Measurements from ENCODE around the gene AFF4. TPM values are rescaled to one million over a fixed set of nuclear protein-coding genes. Genes with fewer than 3 reads are reported as not detected.
"Not testable (repeated sequence)": the region's sequence is repeated elsewhere in the genome, so short reads cannot be mapped to it uniquely, and the experiment has no call there.

AFF4 gene
- polyA plus RNA-seq, 1 experiment: 62.3 TPM

GRCh38 chr5:132953710-132954109 lies 9.7 kb downstream of the AFF4 start:
- Histone ChIP-seq H3K27me3 (ENCODE audit: control insufficient read depth, insufficient read depth, low read length) (no peaks in the 10 kb centered on the region), H3K4me3 (ENCODE audit: low read depth, low read length) (no peak overlapping the region), H3K27ac (ENCODE audit: low read depth, low read length) (no peak overlapping the region), H3K9me3 (ENCODE audit: control insufficient read depth, insufficient read depth, low read length) (no peaks in the 10 kb centered on the region)
- CTCF ChIA-PET: no interaction called here
- POLR2A ChIA-PET: interaction anchor here (1.5 kb wide), 1 partner anchor 10 kb away, joined by 4 read pairs; the partner anchor contains the start of gene AFF4
- no peak for DNase-seq (ENCODE audit: low read depth, low spot score)
- no peak for TF ChIP-seq CTCF (IDR thresholded peaks at IDR 0.05; ENCODE audit: low read depth, low read length)

DNA sequence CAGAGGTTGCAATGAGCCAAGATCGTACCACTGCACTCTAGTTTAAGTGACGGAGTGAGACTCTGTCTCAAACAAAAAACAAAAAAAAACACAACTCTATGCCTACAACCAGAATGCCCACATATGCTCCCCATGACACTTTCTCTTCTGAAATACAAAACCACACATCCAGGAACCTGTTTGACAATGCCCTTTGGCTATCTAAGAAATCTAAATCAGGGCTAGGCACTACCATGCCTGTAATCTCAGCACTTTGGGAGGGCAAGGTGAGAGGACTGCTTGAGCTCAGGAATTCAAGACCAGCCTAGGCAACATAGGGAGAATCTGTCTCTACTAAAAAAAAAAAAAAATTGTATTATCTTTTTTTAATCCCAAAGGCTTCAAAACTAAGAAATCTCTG lies 10.6 kb downstream of the AFF4 start:
- CTCF ChIA-PET: no interaction called here
- H3K27ac ChIP-seq (ENCODE audit: low read depth, low read length): no peak overlapping the region
- POLR2A ChIA-PET: no interaction called here
- TF ChIP-seq CTCF (IDR thresholded peaks at IDR 0.05; ENCODE audit: low read depth, low read length): no peak
- DNase-seq (ENCODE audit: low read depth, low spot score): no peak
- no peaks in the 10 kb centered on the region for H3K27me3 ChIP-seq (ENCODE audit: control insufficient read depth, insufficient read depth, low read length)
- no peak overlapping the region for H3K4me3 ChIP-seq (ENCODE audit: low read depth, low read length)
- no peaks in the 10 kb centered on the region for H3K9me3 ChIP-seq (ENCODE audit: control insufficient read depth, insufficient read depth, low read length)

DNA sequence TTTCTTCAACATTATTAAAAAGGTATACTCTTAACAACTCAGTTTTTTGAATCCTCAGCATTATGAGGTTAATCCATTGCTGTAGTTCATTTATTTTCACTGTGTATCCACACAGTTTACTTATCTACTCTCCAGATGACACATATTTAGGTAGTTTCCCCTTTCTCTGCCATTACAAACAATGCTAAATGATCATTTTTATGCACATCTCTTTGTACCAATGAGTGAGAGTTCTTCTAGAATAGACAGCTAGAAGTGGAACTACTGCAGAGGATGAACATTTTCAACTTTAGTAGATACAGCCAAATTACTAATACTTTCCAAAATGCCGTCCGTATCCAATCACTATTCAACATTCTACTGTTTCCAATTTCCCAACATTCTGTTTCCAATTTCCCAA lies 11.5 kb downstream of the AFF4 start:
- H3K9me3 ChIP-seq (ENCODE audit: control insufficient read depth, insufficient read depth, low read length): no peaks in the 10 kb centered on the region
- H3K27ac ChIP-seq (ENCODE audit: low read depth, low read length): no peak overlapping the region
- no peak overlapping the region for H3K4me3 ChIP-seq (ENCODE audit: low read depth, low read length)
- POLR2A ChIA-PET: no interaction called here
- CTCF ChIA-PET: no interaction called here
- no peak for DNase-seq (ENCODE audit: low read depth, low spot score)
- H3K27me3 ChIP-seq (ENCODE audit: control insufficient read depth, insufficient read depth, low read length): no peaks in the 10 kb centered on the region
- no peak for TF ChIP-seq CTCF (IDR thresholded peaks at IDR 0.05; ENCODE audit: low read depth, low read length)

DNA sequence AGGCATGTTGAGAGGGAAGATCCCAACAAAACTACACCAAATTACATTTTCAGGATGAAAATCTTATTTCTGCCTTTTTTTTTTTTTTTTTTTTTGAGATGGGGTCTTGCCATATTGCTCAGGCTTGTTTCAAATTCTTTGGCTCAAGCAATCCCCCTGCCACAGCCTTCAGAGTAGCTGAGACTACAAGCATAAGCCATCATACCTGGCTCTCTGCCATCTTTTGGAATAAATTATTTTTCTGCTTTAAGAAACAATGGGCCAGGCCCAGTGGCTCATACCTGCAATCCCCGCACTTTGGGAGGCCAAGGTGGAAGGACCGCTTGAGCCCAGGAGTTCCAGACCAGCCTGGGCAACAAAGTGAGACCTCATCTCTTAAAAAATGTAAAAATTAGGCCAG lies 14.3 kb downstream of the AFF4 start:
- POLR2A ChIA-PET: interaction anchor here (0.6 kb wide), 1 partner anchor 78 kb away, joined by 3 read pairs; no protein-coding TSS in a partner anchor
- Histone ChIP-seq H3K9me3 (ENCODE audit: control insufficient read depth, insufficient read depth, low read length) (no peaks in the 10 kb centered on the region), H3K27me3 (ENCODE audit: control insufficient read depth, insufficient read depth, low read length) (no peaks in the 10 kb centered on the region), H3K27ac (ENCODE audit: low read depth, low read length) (no peak overlapping the region), H3K4me3 (ENCODE audit: low read depth, low read length) (no peak overlapping the region)
- TF ChIP-seq CTCF (IDR thresholded peaks at IDR 0.05; ENCODE audit: low read depth, low read length): no peak
- CTCF ChIA-PET: interaction anchor here (0.7 kb wide), 1 partner anchor 102 kb away, joined by 4 read pairs; the partner anchor contains the start of gene HSPA4
- no peak for DNase-seq (ENCODE audit: low read depth, low spot score)

DNA sequence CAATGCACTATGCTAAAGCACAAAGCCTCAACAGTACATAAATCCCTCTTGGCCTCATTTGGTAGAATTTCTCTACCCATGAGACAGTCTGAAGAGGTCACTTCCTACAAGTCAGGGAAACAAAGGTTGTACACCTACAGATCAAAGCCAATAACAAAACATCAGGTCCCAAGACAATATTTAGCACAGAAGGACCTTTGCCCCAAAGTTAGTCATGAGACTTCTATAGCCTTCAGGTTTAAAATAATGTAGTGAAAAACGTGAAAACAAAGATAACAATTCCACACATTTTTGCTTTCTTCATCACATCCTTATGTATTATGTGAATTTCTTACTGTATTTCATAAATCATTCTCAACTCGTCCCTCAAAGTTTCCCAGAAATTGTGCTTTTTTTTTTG lies 15.8 kb downstream of the AFF4 start:
- H3K27me3 ChIP-seq (ENCODE audit: control insufficient read depth, insufficient read depth, low read length): no peaks in the 10 kb centered on the region
- ChIA-PET POLR2A (no interaction called here), CTCF (no interaction called here)
- no peak for TF ChIP-seq CTCF (IDR thresholded peaks at IDR 0.05; ENCODE audit: low read depth, low read length)
- peak; percentile 6 for DNase-seq (ENCODE audit: low read depth, low spot score)
- H3K27ac ChIP-seq (ENCODE audit: low read depth, low read length): no peak overlapping the region
- no peaks in the 10 kb centered on the region for H3K9me3 ChIP-seq (ENCODE audit: control insufficient read depth, insufficient read depth, low read length)
- H3K4me3 ChIP-seq (ENCODE audit: low read depth, low read length): no peak overlapping the region

- H3K4me3 ChIP-seq (ENCODE audit: low read depth, low read length); DNase-seq (ENCODE audit: low read depth, low spot score); H3K9me3 ChIP-seq (ENCODE audit: control insufficient read depth, insufficient read depth, low read length); H3K27ac ChIP-seq (ENCODE audit: low read depth, low read length); H3K27me3 ChIP-seq (ENCODE audit: control insufficient read depth, insufficient read depth, low read length); POLR2A ChIA-PET: not testable (repeated sequence)
- CTCF ChIA-PET: interaction anchor here (0.6 kb wide), 1 partner anchor 450 kb away, joined by 5 read pairs; no protein-coding TSS in a partner anchor
These were observed 18.1 kb downstream of the AFF4 start for GRCh38 chr5:132945315-132945714.
